Duodenal mucosa (tissue), 2 donors: ENCODE measurements around the gene DENND11.

Experiments
- H3K27ac ChIP-seq: one replicate; pipeline ENCODE4 v1.7.0; 2013; ENCODE audit warnings: low read depth, low read length
- H3K27me3 ChIP-seq, 2 donors: one replicate each; pipeline ENCODE4 v1.7.0; 2013; ENCODE audit warnings: low read length in 2 of 2, control low read depth in 1 of 2; ENCODE audit not compliant: insufficient read depth in 2 of 2, control insufficient read depth in 1 of 2
- H3K36me3 ChIP-seq, 2 donors: one replicate each; pipeline ENCODE4 v1.7.0; 2013; ENCODE audit warnings: low read length in 2 of 2, control low read depth in 1 of 2; ENCODE audit not compliant: insufficient read depth in 2 of 2, control insufficient read depth in 1 of 2
- H3K4me1 ChIP-seq, 2 donors: one replicate each; pipeline ENCODE4 v1.7.0; 2013; ENCODE audit warnings: low read length in 2 of 2, control low read depth in 1 of 2; ENCODE audit not compliant: insufficient read depth in 2 of 2, control insufficient read depth in 1 of 2
- H3K4me3 ChIP-seq, 2 donors: one replicate each; pipeline ENCODE4 v1.7.0; 2013; ENCODE audit warnings: low read length in 2 of 2, low read depth in 1 of 2
- H3K9ac ChIP-seq, 2 donors: one replicate each; pipeline ENCODE4 v1.7.0; 2013; ENCODE audit warnings: low read length in 2 of 2, low read depth in 1 of 2
- H3K9me3 ChIP-seq, 2 donors: one replicate each; pipeline ENCODE4 v1.7.0; 2013; ENCODE audit warnings: low read length in 2 of 2, control low read depth in 1 of 2; ENCODE audit not compliant: control insufficient read depth in 1 of 2

The DENND11 gene

GRCh38 chr7:141666071-141666470 is 35.9 kb downstream of the DENND11 start:
- no peaks in the 10 kb centered on the region for H3K27me3 ChIP-seq
- H3K27ac ChIP-seq: no peak overlapping the region
- peaks cover 22 to 25% of the 10 kb centered on the region in 2 donors for H3K4me1 ChIP-seq
- no peaks in the 10 kb centered on the region for H3K9me3 ChIP-seq
- H3K4me3 ChIP-seq: no peak overlapping the region
- H3K9ac ChIP-seq: no peak overlapping the region
- peaks cover 0 to 32% of the 10 kb centered on the region in 2 donors for H3K36me3 ChIP-seq

- Histone ChIP-seq H3K27me3 (no peaks in the 10 kb centered on the region), H3K9me3 (no peaks in the 10 kb centered on the region), H3K36me3 (peaks cover 0 to 27% of the 10 kb centered on the region in 2 donors), H3K4me3 (no peak overlapping the region), H3K27ac (no peak overlapping the region), H3K4me1 (peaks cover 22 to 25% of the 10 kb centered on the region in 2 donors), H3K9ac (no peak overlapping the region)
Observed at GRCh38 chr7:141665208-141666035, 36.5 kb downstream of the DENND11 start.

- no peaks in the 10 kb centered on the region for H3K9me3 ChIP-seq
- peaks cover 22 to 28% of the 10 kb centered on the region in 2 donors for H3K4me1 ChIP-seq
- no peak overlapping the region for H3K9ac ChIP-seq
- H3K27ac ChIP-seq: no peak overlapping the region
- peaks cover under 1 to 35% of the 10 kb centered on the region in 2 donors for H3K36me3 ChIP-seq
- no peaks in the 10 kb centered on the region for H3K27me3 ChIP-seq
- H3K4me3 ChIP-seq: peak overlapping the region in 1 of 2 donors; percentile 11
Observed at GRCh38 chr7:141664450-141664849, 37.5 kb downstream of the DENND11 start.

GRCh38 chr7:141663081-141663849 is 38.7 kb downstream of the DENND11 start:
- Histone ChIP-seq H3K36me3 (peaks cover 8 to 40% of the 10 kb centered on the region in 2 donors), H3K9ac (no peak overlapping the region), H3K4me3 (no peak overlapping the region)

GRCh38 chr7:141660259-141660658 is 41.7 kb downstream of the DENND11 start:
- no peaks in the 10 kb centered on the region for H3K9me3 ChIP-seq
- peaks cover 22 to 28% of the 10 kb centered on the region in 2 donors for H3K4me1 ChIP-seq
- H3K27ac ChIP-seq: no peak overlapping the region
- no peaks in the 10 kb centered on the region for H3K27me3 ChIP-seq
- no peak overlapping the region for H3K4me3 ChIP-seq
- H3K9ac ChIP-seq: no peak overlapping the region
- H3K36me3 ChIP-seq: peaks cover 8 to 45% of the 10 kb centered on the region in 2 donors

More at GRCh38 chr7:141663081-141663849, 38.7 kb downstream of the DENND11 start:
- Histone ChIP-seq H3K27ac (no peak overlapping the region), H3K27me3 (no peaks in the 10 kb centered on the region), H3K4me1 (peaks cover 22 to 28% of the 10 kb centered on the region in 2 donors), H3K9me3 (no peaks in the 10 kb centered on the region)

- Histone ChIP-seq H3K27ac (no peak overlapping the region), H3K4me3 (no peak overlapping the region), H3K9me3 (no peaks in the 10 kb centered on the region), H3K4me1 (peaks cover 17 to 22% of the 10 kb centered on the region in 2 donors), H3K9ac (no peak overlapping the region), H3K36me3 (peaks cover 8 to 37% of the 10 kb centered on the region in 2 donors), H3K27me3 (no peaks in the 10 kb centered on the region)
Observed at GRCh38 chr7:141659501-141659900, 42.5 kb downstream of the DENND11 start.

- Histone ChIP-seq H3K9me3 (no peaks in the 10 kb centered on the region), H3K27ac (no peak overlapping the region), H3K27me3 (no peaks in the 10 kb centered on the region), H3K36me3 (peaks cover 8 to 26% of the 10 kb centered on the region in 2 donors), H3K9ac (no peak overlapping the region), H3K4me3 (no peak overlapping the region), H3K4me1 (no peaks in the 10 kb centered on the region)
Observed at GRCh38 chr7:141654551-141654950, 47.4 kb downstream of the DENND11 start.

GRCh38 chr7:141652691-141653090 is 49.3 kb downstream of the DENND11 start:
- Histone ChIP-seq H3K27ac (no peak overlapping the region), H3K27me3 (no peaks in the 10 kb centered on the region), H3K4me1 (no peaks in the 10 kb centered on the region), H3K4me3 (no peak overlapping the region), H3K9ac (no peak overlapping the region), H3K36me3 (peaks cover 0 to 21% of the 10 kb centered on the region in 2 donors), H3K9me3 (no peaks in the 10 kb centered on the region)
